HEK293 (cell line): ENCODE measurements around the gene EFCAB5.

ENCODE experiments used
- ZBTB21 ChIP-seq: fragments of 450-650 bp; formaldehyde crosslinking; IDR thresholded peaks from 2 replicates; pipeline ENCODE4 v1.5.1; 2017; ENCODE audit warnings: missing biosample characterization, missing genetic modification characterization
- ZNF610 ChIP-seq: fragments of 450-650 bp; formaldehyde crosslinking; IDR thresholded peaks from 2 replicates; pipeline ENCODE4 v1.5.1; 2016; ENCODE audit warnings: missing biosample characterization, missing genetic modification characterization, borderline replicate concordance

GRCh38 chr17:29948448-29949215, 7.2 kb downstream of the EFCAB5 start:
- no peak for TF ChIP-seq ZBTB21 (tag by site-specific recombination)
- TF ChIP-seq ZNF610: no peak
